HG03342 (cell line): ENCODE results near the gene SLC8A3.

ENCODE experiments used
- ATAC-seq: cut with Tn5 transposase; IDR thresholded peaks from one replicate; pipeline ENCODE4 v1.9.1; 2021; ENCODE audit warnings: mild to moderate bottlenecking, moderate library complexity; ENCODE audit not compliant: unreplicated experiment

Gene SLC8A3

DNA sequence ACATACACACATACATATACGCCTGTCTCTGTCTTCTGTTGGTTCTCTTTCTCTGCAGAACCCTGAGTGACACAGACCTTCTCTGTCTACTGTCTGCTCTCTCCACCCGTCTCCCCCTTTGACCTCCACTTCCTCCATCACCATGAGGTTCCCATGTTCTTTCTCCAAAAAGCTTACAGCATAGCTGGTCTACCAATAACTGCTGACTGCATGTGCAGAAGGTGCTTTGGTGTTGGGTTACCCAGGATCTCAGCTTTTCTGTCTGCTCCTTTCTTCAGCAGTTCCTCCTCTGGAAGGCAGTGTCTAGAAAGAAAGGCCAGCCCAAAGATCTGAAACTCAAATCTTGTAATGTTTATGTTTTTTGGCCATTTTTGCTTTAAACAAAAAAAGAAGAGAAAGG, 184.0 kb downstream of the SLC8A3 start:
- ATAC-seq, result no peak

DNA sequence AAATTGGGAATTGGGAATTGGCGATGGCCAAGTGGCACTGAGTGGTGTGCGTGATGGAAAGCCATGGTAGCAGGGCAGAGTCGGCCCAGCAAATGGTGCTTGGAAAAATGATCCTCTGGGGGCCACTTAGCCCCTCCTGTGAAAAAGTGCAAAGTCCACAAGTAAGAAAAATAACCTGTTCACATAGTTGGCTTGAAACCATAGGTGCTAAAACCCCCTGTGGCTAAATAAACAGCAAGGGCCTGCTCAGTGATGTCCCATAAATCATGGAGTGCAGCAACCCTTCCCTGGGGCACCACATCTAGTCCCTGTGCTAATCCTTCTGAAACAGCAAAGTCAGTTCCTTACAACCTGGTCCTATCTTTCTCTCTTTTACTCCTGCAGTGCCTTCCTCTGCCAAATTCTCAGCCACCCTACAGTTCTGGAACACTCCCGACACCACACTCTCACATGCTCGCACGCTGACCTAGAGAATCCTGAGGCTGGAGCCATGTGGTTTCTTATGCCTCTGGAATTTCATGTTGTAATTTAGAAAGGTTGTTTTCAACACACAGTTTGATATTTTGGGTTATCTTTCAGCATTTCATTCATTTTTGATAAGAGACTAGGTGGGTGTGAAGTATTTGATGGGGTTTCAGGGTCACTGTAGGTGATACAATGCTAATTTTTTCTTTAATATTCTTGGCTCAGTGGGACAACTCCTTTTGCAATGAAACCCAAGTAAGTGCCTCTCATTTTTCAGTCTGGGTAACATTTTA, 186.0 kb downstream of the SLC8A3 start:
- ATAC-seq, result no peak

DNA sequence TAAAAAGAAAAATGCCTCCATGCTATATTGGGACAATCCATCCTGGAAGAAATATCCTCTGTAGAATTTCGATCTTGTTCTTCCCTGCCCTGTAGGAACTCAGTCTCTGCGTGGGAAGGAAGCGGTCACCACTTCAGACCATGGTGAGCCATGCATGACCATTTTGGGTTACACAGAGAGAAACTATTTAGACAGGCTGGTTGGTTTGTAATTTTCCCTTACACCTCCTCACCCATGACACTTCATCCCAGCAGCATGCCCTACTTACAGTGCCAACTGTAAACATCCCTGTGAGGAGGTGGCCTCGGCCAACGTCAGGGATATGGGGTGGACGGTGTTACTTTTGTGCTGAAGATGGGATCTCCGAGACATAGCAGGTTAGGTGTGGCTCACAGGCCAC, 188.2 kb downstream of the SLC8A3 start:
- ATAC-seq, result no peak

DNA sequence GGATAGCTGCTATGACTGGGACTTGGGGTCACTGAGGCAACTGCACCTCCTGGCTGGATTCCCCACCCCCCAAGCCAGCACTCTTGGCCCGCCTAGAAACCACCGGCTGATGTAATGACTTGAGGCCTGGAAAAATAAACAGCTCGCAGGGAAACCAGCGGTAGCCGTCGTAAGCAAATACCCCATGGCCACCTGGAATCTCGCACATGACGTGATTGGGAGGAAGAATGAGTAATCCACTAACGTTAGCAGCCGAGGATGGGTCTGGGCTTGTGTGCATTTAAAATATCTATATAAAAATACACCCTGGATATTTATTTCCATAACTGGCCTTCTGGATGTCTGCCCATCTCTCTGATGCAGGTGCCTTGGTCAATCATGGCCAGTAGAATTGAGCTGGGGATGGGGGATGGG, 189.5 kb downstream of the SLC8A3 start:
- no peak for ATAC-seq

DNA sequence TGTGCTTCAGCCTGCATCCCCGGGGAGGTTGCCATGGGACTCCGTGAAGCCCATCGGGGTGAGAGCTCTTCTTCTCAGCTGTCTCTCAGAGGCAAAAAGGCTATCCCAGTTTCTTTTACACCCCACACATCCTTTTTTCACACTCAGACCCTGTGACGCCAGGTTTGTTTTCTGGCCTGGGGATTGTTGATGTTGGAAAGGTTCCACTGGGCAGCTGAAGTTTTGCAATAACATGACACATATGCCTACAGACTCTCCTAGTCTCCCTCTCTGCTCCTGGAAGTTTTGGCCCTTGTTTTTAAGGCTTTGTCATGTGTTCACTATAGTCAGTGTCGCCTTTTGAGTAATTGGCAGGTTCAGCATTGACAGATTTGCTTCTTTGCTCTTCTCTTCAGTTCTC, 190.9 kb downstream of the SLC8A3 start:
- ATAC-seq, result no peak

DNA sequence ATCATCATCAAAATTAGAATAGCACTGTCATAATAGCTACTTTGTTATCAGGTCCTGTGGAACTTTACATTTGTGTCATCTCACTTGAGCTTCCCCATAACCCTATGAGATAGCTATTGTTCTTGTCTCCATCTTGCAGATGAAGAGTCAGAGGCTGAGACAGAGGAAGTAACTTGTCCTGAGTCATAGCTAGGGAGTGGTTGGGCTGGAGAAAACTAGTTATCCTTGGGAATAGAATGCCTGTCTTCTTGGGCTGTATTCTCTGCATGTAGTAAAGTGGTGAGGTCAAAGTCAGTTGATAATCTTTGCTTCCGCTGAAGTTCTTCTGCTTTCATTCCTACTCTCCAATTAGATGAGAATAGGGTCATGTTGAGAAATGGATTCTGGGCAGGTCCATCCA, 192.5 kb downstream of the SLC8A3 start:
- no peak for ATAC-seq
